Small intestine (tissue), 7 donors: ENCODE measurements around the gene RERG. TPM values are rescaled to one million over a fixed set of nuclear protein-coding genes. Genes with fewer than 3 reads are reported as not detected.

Experiments used
- DNase-seq, 2 donors: peaks; one replicate each; pipeline versions ENCODE4 v3.0.0 to v3.0.0-alpha.2; 2013
- FAIRE-seq: peaks from 2 replicates; lab custom pipeline; 2012; peaks lifted over from hg19 to GRCh38; lab: Jason Lieb, UNC
- H3K27ac ChIP-seq, 3 donors: one replicate each; pipeline ENCODE4 v1.5.1; 2013; ENCODE audit warnings: low read length in 2 of 3, mild to moderate bottlenecking in 2 of 3, control low read depth in 1 of 3, inconsistent platforms in 1 of 3, low read depth in 1 of 3, moderate library complexity in 1 of 3
- H3K27me3 ChIP-seq, 3 donors: one replicate each; pipeline ENCODE4 v1.6.1; 2013; ENCODE audit warnings: low read length in 3 of 3, inconsistent platforms in 1 of 3; ENCODE audit not compliant: control insufficient read depth in 3 of 3, insufficient read depth in 3 of 3
- H3K36me3 ChIP-seq, 3 donors: one replicate each; pipeline ENCODE4 v1.6.1; 2013; ENCODE audit warnings: low read length in 3 of 3, inconsistent platforms in 1 of 3, low read depth in 1 of 3, mild to moderate bottlenecking in 1 of 3, moderate library complexity in 1 of 3; ENCODE audit not compliant: control insufficient read depth in 3 of 3, insufficient read depth in 2 of 3
- H3K4me1 ChIP-seq, 3 donors: one replicate each; pipeline ENCODE4 v1.6.1; 2013; ENCODE audit warnings: low read length in 2 of 3, inconsistent platforms in 1 of 3, low read depth in 1 of 3, mild to moderate bottlenecking in 1 of 3, moderate library complexity in 1 of 3; ENCODE audit not compliant: control insufficient read depth in 3 of 3, insufficient read depth in 2 of 3
- H3K4me3 ChIP-seq, 3 donors: one replicate each; pipeline ENCODE4 v1.5.1; 2013; ENCODE audit warnings: low read length in 3 of 3, control low read depth in 1 of 3, inconsistent platforms in 1 of 3, low read depth in 1 of 3, mild to moderate bottlenecking in 1 of 3, moderate library complexity in 1 of 3
- H3K9me3 ChIP-seq, 2 donors: one replicate each; pipeline ENCODE4 v1.6.1; 2013; ENCODE audit warnings: low read depth in 1 of 2, low read length in 1 of 2; ENCODE audit not compliant: control insufficient read depth in 2 of 2, insufficient read depth in 1 of 2
- WGBS, 3 donors: extraction: QIAGEN DNeasy Blood & Tissue Kit; methylation state at CpG; one replicate each; pipeline ENCODE4 v1.1.7; 2013; 5-methylcytosine and 5-hydroxymethylcytosine counted together
- polyA plus RNA-seq, 4 donors: library from polyadenylated mRNA; stranded (reverse) in 3 of 4; unstranded in 1 of 4; fragments of 200-250 nt in 3 of 4; fragments of 120-200 nt in 1 of 4; gene quantifications; one replicate each; pipeline versions ENCODE4 v1.2.1 to v1.2.3, GENCODE V29; 2013
- donor health status: healthy with polysubstance abuse.
- donor health status: control.
- donor health status: control.
- donor health status: Bipolar disorder and iron deficiency.
- donor health status: healthy.

The RERG gene
- polyA plus RNA-seq, 4 donors: 0.45 to 4.9 (median 2.4) TPM

DNA sequence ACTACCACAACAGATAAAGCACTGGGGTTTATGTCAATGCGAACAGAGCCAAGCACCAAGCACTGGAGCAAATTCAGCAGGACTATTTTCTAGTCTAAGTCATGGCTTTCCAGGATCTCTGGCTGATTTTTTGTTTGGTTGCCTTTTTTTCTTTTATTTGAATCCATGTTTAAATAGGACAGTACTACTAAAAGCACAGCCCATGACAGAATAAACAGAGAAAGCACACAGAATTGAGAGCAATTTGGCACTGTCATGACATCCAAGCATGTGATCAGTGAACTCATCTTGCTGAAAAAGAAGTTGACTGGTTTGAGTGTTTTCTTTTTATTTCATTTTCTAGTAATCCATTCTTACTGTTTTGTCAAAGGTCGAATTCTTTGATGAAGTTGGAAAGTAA lies 23.1 kb upstream of the RERG start:
- H3K4me1 ChIP-seq: no peaks in the 10 kb centered on the region
- 52 to 59% (median 53%) methylated on average over 2 of the region's 2 CpGs for WGBS, 3 donors
- no peak overlapping the region for H3K27ac ChIP-seq
- H3K36me3 ChIP-seq: no peaks in the 10 kb centered on the region
- FAIRE-seq: no peak
- no peaks in the 10 kb centered on the region for H3K9me3 ChIP-seq
- no peak for DNase-seq
- H3K4me3 ChIP-seq: no peak overlapping the region
- H3K27me3 ChIP-seq: no peaks in the 10 kb centered on the region

DNA sequence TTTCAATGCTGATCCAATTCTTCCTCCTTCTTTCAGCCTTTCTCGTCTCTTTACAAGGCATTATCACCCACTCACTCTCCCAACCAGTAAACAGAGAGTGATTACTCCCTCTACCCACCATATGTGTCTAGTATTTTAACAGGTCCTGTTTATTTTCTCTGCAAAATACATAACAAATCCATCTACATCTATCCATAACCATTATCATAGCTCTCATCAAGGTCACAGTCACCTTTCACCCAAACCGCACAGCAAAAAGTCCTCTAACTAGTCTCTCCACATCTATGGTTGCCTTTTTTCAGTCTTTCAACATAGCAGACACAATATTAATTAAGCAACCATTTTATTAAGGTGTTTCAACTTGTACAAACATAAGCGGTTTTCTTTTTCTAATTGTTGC lies 21.9 kb upstream of the RERG start:
- DNase-seq: no peak
- no peaks in the 10 kb centered on the region for H3K4me1 ChIP-seq
- H3K27me3 ChIP-seq: no peaks in the 10 kb centered on the region
- no peaks in the 10 kb centered on the region for H3K36me3 ChIP-seq
- no peaks in the 10 kb centered on the region for H3K9me3 ChIP-seq
- H3K4me3 ChIP-seq: no peak overlapping the region
- no peak overlapping the region for H3K27ac ChIP-seq
- FAIRE-seq: no peak
- 71 to 83% (median 76%) methylated on average over 3 of the region's 3 CpGs for WGBS, 3 donors

DNA sequence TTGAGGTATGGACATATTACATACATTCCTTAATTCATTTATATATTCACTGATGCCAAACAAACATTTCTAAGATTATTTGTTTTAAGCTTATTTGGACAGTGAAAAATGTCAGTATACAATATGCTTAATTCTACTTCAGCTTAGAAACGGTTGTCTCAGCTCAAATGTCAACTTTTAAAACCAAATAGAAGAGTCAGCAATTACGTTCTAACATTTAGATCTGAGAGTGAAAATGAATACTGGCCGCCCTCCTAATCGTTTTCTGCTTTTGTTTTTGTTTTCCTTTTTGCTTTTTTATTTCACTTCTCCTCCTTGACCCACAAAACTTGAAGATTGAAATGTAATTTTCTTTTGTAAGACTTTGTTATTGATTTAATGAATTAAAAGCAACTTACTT lies 19.7 kb upstream of the RERG start:
- FAIRE-seq (no peak), DNase-seq (no peak)
- H3K27ac ChIP-seq: no peak overlapping the region
- H3K4me1 ChIP-seq: no peaks in the 10 kb centered on the region
- no peaks in the 10 kb centered on the region for H3K36me3 ChIP-seq
- H3K27me3 ChIP-seq: no peaks in the 10 kb centered on the region
- WGBS, 3 donors: 46 to 59% (median 59%) methylated on average over 4 of the region's 4 CpGs
- no peak overlapping the region for H3K4me3 ChIP-seq
- no peaks in the 10 kb centered on the region for H3K9me3 ChIP-seq

DNA sequence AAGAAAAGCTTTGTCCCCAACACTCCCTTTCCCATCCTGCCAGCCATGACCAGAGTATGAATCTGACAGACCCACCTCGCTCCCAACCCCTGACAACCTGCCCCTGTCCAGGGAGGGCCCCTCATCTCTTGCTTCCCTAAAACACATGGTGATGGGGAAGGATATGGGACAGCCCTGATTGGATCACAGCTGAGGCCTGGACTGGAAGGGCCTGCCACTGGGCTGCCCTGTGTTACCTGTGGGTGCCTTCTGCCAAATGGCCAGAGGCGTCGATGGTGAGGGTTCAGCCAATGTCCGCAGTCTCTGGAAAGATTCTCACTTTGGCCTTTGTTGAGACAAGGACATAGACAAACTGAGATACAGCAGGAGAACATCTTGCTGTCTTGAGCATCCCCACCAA lies 13.3 kb upstream of the RERG start:
- peaks cover 0 to 2% (median 0%) of the 10 kb centered on the region in 3 donors for H3K27me3 ChIP-seq
- DNase-seq (no peak), FAIRE-seq (no peak)
- no peaks in the 10 kb centered on the region for H3K9me3 ChIP-seq
- no peak overlapping the region for H3K27ac ChIP-seq
- no peaks in the 10 kb centered on the region for H3K36me3 ChIP-seq
- no peaks in the 10 kb centered on the region for H3K4me1 ChIP-seq
- H3K4me3 ChIP-seq: no peak overlapping the region
- 73 to 85% (median 81%) methylated on average over 4 of the region's 4 CpGs for WGBS, 3 donors

DNA sequence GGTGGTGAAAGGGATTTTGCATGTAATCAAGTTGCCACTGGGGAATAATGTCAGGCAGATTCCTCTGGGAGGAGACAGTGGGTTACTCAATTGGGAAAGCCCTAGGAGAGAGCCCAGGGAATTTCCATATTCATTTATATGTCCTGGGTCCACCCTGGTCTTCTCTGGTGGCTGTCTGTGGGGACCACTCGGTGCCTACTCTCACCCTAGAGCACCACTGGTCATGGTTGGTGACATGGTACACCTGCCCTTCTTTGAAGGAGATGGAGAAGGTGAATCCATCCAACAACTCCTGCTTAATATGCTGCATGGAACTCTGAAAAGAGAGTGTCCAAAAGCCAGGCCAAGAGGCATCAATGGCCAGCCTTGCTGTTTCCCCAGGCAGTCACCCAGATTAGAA lies 12.8 kb upstream of the RERG start:
- no peaks in the 10 kb centered on the region for H3K4me1 ChIP-seq
- no peaks in the 10 kb centered on the region for H3K36me3 ChIP-seq
- WGBS, 3 donors: 50 to 62% (median 53%) methylated on average over 1 of the region's 1 CpG
- H3K4me3 ChIP-seq: no peak overlapping the region
- no peaks in the 10 kb centered on the region for H3K9me3 ChIP-seq
- DNase-seq: no peak
- no peak for FAIRE-seq
- no peak overlapping the region for H3K27ac ChIP-seq
- H3K27me3 ChIP-seq: peaks cover 0 to 2% (median 0%) of the 10 kb centered on the region in 3 donors

DNA sequence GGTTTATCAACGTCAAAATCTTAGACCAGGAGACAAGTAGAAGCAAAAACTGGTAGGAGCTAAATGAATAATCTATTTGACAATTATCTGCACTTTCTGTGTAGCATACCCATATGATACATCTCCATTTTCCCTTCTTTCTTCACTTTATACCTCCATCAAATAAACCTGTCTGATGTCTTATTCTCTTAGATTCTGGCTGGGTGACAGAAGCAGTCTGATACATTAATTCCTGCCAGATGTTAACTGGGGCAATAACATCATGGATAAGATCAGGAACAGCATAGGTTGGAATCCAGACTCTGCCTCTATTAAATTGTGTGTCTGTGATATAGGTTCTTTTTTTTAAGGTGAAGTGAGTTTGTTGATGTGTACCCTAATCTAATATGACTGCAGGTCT lies 11.7 kb upstream of the RERG start:
- Histone ChIP-seq H3K27ac (no peak overlapping the region), H3K4me3 (no peak overlapping the region), H3K4me1 (no peaks in the 10 kb centered on the region), H3K9me3 (no peaks in the 10 kb centered on the region), H3K36me3 (no peaks in the 10 kb centered on the region), H3K27me3 (peaks cover 0 to 2% (median 0%) of the 10 kb centered on the region in 3 donors)
- 26 to 56% (median 33%) methylated on average over 1 of the region's 1 CpG for WGBS, 3 donors
- FAIRE-seq: no peak
- no peak for DNase-seq

DNA sequence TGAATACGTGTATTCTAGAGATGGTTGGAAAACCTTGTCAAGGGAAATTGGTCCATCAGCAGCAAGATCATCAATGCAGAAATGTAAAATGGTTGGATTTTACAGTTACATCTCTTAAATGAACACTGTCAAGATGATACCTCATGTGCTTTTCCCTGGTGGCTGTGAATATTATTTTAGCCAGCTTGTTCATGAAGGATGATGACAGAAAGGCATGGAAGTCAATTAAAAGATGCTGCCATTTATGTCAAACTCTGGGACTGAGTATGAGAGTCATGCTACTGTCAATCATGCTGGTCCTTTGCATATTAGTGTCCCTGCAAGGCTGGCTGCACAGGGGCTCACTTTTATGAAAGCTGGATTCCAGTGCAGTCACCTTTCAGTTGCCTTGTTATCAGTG lies 10.3 kb upstream of the RERG start:
- 24 to 69% (median 43%) methylated on average over 1 of the region's 1 CpG for whole genome bisulfite sequencing, 3 donors

DNA sequence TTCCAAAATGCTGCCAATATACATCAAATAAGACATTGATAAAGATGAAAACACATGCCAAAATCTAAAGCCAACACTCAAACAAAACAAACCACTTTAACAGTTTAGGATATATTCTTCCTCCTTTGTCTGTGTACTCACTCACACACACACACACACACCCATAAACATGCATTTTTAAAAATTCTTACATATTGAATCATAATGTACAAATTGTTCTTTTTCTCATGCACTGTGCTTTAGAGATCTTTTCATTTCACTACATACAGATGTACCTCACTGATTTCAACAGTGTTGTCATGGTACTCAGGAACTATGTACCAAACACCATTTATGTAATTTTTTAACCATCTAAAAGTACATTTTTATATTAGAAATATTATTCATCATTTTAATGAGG lies 9.5 kb upstream of the RERG start:
- Histone ChIP-seq H3K27ac (no peak overlapping the region), H3K9me3 (no peaks in the 10 kb centered on the region), H3K36me3 (no peaks in the 10 kb centered on the region), H3K4me3 (no peak overlapping the region), H3K4me1 (no peaks in the 10 kb centered on the region), H3K27me3 (peaks cover 0 to 2% (median 0%) of the 10 kb centered on the region in 3 donors)
- DNase-seq (no peak), FAIRE-seq (no peak)

More for the DNA sequence above, 10.3 kb upstream of the RERG start:
- Histone ChIP-seq H3K9me3 (no peaks in the 10 kb centered on the region), H3K27me3 (peaks cover 0 to 2% (median 0%) of the 10 kb centered on the region in 3 donors), H3K27ac (no peak overlapping the region), H3K4me1 (no peaks in the 10 kb centered on the region), H3K36me3 (no peaks in the 10 kb centered on the region), H3K4me3 (no peak overlapping the region)
- DNase-seq: no peak
- FAIRE-seq: no peak

DNA sequence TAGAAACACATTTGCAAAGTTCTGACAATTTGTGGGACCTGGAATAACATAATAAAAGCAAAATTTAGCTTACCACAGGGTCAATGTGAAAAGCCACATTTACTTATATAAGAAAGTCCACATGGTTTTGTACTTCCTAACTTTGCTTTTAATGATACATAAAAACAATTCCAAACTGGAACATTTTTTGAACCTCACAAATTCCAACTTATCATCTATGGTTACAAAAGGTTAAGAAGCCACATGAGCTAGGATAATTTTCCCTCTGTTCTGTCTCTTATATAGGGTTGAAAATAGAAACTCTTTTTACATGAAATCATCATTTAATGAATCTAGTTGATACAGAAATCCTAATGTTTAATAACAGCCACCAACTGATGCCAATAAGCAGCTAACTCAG lies 8.9 kb upstream of the RERG start:
- H3K4me3 ChIP-seq: no peak overlapping the region
- H3K4me1 ChIP-seq: no peaks in the 10 kb centered on the region
- FAIRE-seq (no peak), DNase-seq (no peak)
- no peak overlapping the region for H3K27ac ChIP-seq
- H3K36me3 ChIP-seq: no peaks in the 10 kb centered on the region
- no peaks in the 10 kb centered on the region for H3K9me3 ChIP-seq
- H3K27me3 ChIP-seq: peaks cover 0 to 2% (median 0%) of the 10 kb centered on the region in 3 donors
